DMS 273 (cell line): Measurements from ENCODE around the gene LMBRD1.
"Not testable (repeated sequence)": the region's sequence is repeated elsewhere in the genome, so short reads cannot be mapped to it uniquely, and the experiment has no call there.

Experiments
- DNase-seq: peaks from one replicate; lab custom pipeline; 2025; ENCODE audit not compliant: unreplicated experiment; lab: John Stamatoyannopoulos, UW

Gene LMBRD1

DNA sequence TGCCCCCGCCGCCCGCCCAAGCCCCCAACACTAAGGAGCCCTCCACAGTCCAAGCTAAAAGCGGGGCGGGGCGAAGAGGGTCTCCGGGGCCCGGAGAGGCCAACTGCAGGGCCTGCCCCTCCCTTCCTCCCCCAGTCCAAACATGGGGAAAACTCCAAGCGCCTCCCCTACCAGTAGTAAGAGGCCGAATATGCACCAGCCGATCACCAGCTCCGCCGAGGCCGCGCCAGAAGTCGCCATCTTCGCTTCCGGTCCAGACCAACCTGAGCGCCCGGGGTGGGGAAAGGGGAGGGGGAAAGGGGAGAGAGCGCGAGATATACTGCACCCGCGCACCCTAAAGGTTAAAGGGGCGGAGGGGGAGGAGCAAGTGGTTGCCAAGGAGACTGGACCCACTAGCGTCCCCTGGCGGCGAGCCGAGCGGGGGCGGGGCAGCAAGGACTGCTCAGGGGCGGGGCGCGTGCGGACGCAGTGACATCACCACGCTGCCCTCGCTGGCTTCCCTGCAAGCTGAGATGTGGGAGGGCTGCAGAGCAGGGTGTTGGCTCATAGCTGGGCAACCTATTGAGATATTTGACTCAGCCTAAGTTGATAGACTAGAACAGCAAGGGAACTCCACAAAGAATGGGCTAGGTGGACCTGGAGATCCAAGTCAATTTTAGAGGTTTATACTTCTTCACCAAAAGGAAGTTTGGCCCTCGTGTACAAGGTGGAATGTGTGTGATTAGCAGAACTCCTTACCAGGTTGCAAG, at the start of gene LMBRD1:
Gene LMBRD1, minus strand, starts transcription at position 369 of the 749 bp plus-strand sequence. Its CDS starts 129 bp downstream, at position 240.
- peak; percentile 99 for DNase-seq

DNA sequence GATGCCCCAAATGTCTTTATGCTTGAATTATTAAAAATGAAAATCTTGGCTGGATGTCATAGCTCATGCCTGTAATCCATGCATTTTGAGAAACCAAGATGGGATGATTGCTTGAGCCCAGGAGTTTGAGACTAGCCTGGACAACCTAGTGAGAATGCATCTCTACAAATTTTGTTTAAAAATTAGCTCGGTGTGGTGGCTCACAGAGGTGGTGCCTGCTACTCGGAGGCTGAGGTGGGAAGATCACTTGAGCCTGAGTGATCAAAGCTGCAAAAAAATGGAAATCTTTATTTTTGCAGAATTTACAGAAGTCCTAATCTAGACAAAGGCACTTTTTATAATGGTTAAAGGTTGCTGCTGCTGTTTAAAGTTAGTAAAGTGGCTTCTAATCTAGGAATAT, 49.5 kb upstream of the LMBRD1 start:
- DNase-seq: no peak

DNA sequence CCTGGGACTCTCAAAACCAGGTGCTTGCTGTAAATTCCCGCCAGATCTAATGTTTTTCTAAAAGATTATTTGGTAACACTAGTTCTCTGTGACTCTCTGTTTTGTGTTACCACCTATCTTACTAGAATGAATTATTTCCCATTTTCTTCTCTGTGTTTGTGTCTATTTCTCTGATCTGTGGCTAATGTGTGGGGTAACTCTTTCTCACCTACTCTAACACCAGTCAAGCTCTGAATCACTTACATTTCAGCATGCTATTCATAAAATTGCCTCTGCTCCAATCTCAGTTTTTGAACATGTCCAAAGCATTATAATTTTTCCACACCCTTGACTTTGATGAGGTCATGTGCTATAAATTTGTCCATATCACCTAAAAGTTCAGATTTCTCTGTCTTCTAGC, 46.4 kb upstream of the LMBRD1 start:
- no peak for DNase-seq

DNA sequence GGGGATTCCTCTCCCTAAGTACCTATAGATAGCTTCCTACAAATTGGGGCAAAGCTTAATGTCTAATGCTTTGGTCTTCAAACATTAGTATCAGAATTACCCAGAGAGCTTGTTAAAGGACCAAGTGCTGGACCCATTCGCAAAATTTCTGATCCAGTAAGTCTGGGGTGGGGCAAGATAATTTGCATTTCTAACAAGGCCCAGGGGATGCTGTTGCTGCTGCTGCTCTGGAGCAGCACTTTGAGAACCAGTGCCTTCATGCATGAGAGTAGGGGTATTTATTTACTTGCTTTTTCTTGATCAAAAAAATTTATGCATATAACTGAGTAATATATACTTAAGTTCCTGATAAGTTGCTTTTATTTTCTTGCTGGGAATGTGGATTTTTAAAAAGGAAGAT, 45.1 kb upstream of the LMBRD1 start:
- no peak for DNase-seq

DNA sequence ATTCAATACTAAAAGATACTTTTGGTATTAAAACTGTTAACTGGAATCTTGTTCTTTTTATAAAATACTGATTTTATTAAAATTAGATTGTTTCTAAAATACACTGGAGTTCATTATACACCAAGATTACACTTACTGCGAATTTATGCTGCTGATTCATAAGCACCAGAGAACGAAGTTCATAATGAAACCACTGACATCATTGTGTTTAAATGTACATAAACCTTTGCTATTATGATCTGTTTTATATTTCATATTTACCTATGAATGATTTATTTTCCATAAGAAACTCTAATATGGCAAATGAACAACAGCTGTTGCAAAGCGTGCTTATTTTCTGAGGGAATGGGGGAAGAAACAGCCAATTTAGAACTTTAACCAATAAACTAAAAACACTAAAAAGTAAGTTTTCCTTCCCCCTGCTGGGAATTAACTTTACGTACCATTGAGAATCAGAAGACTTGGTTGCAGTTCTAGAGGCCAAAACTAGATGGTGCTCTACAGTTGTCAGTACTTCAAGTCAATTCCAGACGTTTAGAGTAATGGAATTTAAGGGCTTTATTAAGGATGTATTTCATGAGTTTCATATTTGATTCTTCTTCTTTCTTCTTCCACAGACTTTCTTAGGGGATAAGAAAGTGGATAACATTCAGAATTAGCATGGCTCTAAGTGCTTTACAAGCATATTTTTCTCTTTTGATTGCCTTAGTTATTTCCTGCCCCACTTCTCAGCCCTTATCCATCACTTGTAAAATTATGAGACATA, 38.8 kb upstream of the LMBRD1 start:
- DNase-seq: peak; percentile 81

DNA sequence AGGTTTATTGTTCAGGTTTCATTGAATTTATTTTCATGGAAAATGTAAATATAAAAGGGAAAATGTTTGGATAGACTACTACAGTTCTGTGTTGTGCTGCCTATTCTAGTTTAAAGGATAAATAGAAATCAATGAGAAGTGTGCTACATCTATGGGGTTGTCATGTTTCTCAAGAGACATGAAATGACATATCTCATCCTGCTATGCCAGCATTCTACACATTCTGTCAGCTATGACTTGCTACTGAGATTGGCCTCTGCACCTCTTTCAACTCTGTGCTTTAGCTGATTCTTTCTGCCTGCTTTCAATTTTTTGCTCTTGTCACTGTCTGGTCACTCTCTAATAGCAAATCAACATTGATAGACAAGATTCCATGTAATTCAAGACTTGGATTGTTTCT, 35.7 kb upstream of the LMBRD1 start:
- no peak for DNase-seq

DNA sequence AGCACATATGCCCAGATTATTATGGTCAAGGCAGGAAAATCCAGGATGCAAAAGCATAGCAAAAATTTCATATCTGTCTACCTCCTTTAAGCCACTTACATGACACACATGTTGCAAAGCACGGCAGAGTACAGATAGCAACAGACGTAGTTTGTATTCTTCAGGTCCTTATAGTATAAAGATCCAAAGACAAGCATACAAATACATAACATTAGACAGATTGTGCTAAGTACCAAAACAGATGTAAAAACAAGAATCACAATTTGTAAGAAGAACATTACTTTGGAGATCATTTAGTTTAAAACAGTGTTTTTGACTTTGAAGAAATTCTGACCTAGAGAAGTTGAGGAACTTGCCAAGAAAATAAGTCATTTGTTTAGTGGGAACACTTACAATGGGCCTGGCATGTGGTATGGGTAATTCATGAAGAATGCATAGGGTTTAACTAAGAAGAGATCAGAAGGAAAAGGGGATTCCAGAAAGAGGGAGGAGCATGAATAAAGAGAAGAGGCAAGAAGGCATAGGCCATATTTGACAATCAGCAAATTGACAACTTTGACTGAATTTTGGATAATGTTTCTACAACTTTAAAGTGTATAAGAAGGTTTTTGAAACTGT, 30.6 kb upstream of the LMBRD1 start:
- DNase-seq: no peak

DNA sequence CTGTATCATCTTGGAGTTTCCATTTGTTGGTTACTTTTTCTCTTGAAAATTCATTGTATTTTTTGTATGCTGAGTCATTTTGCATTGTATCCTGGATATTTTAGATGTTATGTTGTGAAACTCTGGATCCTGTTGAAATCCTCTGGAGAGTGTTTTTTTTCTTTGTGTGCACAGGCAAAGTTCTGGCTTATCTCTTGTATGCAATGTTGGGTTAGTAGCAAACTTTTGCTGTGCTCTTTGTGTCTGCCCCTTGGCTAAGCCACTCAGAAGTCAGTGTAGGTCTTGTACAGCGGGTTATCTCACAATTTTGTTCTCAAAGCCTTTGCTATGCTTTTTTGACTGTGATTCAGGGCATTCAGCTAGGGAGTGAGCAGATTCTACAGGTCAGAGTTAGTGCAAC, 29.1 kb upstream of the LMBRD1 start:
- no peak for DNase-seq

DNA sequence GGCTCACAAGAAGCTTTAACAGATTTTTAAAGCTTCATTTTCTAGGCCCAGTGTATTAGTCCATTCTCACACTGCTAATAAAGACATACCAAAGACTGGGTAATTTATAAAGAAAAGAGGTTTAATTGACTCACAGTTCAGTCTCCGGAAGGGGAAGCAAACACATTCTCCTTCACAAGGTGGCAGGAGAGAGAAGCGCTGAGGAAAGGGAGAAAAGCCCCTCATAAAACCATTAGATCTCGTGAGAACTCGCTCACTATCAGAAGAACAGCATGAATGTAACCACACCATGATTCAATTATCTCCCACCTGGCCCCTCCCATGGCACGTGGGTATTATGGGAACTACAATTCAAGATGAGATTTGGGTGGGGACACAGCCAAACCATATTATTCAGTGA, 27.5 kb upstream of the LMBRD1 start:
- DNase-seq: not testable (repeated sequence)

DNA sequence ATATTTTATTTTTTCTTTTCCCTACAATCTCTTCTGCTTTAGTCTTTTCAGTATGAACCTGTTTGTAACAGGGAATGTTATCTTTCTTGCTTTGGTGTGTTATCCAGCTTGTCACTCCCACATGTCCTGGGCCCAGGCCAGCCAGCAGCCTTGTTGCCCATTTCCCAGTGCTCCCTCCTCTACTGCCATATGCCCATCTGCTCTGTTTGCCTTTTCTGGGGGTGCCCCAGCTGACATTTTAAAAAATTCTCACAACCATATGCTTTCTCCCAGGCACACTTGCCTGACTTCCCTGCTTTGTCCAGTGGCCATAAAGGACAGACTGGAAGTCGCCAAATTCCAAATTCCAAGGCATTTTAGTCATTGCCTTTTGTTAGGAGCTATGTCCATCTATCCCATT, 23.6 kb upstream of the LMBRD1 start:
- peak; percentile 65 for DNase-seq

DNA sequence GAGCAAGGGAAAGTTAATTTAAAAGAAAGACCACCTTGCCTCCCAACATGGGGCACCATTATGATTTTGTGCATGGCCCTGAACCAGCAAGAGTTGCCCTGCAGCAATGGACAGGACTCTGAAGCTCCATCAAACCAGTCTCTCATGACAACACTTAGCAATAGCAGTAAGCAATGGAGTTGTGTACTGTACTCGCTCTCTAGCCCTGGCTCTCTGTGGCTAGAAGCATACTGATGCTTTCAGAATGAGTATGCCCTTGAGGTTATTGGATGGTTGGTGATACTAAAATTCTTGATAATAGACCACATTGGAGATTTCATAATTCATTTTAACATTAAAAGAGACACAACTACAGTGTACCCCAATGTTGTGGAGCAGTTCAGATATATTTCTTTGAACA, 23.2 kb upstream of the LMBRD1 start:
- no peak for DNase-seq

DNA sequence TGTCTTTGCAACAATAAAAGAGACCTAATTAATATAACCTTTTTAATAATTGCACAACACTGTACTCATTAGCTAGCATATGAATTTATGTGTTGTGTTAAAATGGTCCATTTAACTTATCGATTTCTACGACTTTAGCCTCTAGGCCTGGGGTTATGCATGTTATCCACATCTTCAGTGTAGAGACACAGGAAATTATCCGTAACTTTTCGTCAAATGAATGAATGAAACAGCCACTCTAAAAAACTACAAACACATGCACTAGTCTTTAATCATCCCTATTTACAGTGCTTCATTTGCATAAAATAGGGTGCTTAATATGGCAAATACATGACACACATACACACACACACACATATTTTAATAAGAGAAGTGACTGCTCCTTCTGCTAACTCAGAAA, 22.3 kb upstream of the LMBRD1 start:
- no peak for DNase-seq

DNA sequence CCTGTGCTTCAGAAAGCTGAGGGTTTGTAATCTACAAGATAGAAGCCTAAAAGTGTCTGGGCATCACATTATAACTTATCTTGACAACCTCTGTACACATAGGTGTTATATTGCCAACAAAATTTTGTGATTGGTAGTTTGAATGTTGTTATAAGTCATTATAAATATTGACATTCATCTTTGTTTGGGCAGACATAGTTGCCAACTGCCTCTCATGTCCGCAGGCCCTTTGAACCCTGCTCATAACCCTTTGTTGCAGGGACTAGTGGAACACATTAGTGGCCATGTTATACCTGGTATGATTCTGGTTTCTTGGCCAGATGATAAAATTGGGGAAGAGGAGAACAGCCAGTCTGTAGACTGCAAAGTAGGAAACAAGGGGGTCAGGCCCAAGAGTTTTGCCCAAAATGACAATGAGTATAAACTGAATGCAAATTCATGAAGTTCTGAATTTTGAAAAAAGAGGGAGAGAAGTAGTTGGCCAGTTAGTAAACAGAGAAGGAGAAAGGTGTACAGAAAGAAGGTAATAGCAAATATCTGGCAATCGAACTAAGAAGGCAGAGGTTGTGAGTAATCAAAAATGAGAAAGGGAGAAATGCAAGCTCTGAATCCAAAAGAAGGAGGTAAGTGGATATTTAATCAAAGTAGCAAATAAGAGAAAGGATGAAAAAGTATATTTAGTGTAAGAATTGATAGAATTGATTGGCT, 21.6 kb upstream of the LMBRD1 start:
- DNase-seq: no peak

DNA sequence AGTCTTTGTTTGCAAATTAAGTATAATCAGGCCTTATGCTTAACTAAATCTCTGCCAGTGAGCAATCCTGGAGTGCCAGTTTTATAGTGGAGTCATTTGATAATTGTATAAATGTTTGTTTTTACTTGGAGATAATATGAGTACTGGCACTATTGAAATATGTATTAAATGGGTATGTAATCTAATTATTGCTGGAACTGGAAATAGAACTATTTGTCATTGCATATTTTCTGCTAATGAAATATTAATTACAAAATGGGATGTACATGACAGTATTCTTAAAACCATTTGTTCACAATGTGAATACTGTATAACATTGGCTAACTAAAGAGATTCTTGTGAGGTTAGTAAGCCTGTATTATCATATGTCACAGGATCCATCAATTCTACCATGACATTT, 20.5 kb upstream of the LMBRD1 start:
- DNase-seq: no peak

DNA sequence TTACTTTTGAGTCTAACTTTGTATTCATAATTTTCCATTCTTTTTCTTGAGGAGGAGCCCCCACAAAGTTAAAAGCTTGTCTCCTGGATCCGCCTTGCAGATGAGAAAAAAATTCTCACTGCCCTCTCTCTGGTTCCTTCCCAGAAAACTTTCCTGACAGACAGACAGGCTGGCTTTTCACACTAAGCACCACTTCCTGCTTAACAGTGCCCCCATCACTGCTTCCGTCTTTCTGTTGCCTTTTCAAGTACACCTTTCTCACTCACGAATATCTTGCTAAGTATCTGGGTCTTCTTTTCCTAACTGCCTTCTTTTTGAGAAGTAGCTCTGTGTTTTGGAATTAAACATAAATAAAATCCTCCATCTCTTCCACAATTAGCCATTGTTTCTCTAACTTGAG, 19.8 kb upstream of the LMBRD1 start:
- no peak for DNase-seq

DNA sequence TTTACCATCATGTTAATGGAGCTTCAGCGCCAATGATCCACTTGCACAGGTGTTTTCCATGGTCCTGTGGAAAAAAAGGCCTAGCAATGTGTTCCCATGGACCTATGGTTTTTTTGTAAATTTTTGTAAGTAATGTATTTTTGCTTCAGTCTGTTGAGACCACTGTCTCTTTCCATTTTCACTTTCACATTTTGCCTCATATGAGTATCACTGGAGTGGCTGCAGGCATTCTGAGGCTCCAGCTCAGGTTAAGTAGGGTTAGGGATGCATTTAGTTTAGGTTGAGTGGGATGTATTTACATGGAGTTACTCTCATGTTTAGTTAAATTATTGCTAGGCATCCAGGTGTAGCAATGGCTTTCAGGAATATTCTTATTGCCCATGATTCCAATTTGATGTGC, 19.2 kb upstream of the LMBRD1 start:
- no peak for DNase-seq

DNA sequence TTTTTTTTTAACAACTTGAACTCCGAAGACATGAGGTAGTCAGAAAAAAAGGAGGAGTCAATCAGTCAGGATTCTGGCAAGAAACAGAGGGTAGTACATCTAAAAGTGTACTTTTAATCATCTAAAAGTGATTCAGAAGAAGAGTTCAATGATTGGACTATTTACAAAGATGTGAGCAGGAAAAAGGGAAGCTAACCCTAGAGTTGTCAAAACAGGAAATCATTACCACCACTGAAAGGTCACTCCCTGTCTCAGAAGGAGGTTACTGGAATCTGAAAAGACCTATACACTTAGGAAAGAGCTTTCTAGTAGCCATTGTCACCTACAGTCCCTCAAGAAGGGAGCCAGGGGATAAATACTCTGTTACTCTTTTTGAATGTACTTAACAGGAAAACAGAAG, 16.7 kb upstream of the LMBRD1 start:
- DNase-seq: no peak

DNA sequence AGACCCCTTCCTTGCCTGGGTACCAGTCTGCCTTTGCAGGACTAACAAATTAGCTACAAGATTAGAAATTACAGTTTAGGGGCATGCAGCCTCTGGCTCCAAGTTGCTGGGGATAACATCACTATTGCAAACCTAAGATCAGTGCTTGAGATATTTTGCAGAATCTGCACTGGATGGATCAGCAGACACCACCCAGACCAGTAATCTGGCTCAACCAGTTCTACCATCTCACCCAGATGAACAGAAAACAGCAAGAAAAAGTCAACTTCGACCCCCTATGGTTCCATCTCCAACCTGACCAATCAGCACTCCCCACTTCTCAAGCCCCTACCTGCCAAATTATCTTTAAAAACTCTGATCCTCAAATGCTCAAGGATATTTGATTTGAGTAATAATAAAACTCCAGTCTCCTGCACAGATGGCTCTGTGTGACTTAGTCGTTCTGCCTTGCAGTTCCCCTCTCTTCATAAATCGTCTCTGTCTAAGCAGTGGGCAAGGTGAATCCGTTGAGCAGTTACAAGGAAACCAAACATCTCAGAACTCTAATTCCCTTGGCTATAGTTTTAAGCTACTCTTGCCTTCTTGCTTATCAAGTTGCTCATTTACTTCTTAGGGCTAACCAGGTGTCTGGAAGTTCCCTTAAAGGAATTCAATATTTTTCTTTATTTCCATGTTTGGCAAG, 16.1 kb upstream of the LMBRD1 start:
- DNase-seq: no peak

DNA sequence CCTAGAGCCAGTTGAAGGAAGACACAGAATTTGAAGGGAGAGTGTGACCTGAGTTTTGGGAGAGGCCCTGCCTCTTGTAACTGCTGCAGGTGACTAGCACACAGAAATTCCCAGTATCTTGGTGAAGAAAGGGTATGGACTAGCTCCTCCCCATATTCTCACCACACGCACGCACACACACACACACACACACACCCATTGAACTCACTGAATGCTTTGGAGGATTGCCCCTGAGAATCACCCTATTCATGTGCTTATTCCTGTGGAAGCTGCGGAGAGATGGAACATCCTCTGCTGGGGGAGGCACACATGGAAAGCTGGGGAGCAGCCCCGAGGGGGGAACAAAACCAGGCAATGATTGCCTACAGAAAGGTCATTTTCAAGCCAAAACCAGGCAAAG, 6.2 kb upstream of the LMBRD1 start:
- no peak for DNase-seq

DNA sequence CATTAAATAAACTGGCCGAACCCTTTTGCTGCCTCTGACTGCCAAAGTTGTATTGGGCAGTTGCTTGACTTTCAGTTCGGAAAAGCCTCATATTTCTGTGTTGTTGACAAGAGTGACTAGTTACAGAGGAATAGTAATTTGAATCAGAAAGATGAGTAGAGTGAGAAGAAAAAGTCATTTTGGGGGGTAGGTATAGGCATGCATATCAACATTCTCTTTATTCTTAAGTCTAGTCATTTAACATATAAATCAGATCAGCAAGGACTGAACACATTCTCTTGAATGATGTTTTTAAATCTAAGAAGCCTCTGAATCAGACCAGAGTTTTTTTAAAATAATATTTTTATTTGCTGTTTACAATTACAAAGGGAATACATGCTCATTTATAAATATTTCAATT, 4.9 kb upstream of the LMBRD1 start:
- no peak for DNase-seq

DNA sequence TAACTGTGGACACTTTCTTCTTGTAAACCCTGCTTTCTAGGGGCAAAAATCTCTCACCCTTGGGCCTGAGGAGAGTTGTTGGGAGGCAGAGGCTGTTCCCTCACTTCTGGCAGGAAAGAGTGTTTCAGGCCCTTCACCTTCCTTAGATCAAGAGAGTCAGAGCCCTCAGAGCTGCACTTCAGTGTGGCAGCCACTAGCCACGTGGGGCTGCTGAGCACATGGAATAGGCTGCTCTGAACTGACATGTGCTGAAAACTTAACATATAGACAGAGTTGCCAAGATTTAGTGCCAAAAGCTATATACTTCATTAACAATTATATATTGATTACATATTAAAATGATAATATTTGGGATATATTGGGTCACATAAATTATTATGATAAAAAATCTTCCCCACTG, 4.4 kb upstream of the LMBRD1 start:
- peak; percentile 55 for DNase-seq
